Progenitor cell of endocrine pancreas (in vitro differentiated cells): ENCODE measurements around the gene SCAMP1. TPM values are rescaled to one million over a fixed set of nuclear protein-coding genes. Genes with fewer than 3 reads are reported as not detected.

Experiments
- DNase-seq: peaks from one replicate; pipeline ENCODE4 v3.0.0; 2021; ENCODE audit warnings: low spot score; ENCODE audit not compliant: unreplicated experiment
- H3K27ac Mint-ChIP-seq: 2 replicates; pipeline ENCODE4 v1.8.0; 2021; ENCODE audit warnings: mild to moderate bottlenecking, moderate library complexity, mixed read lengths
- H3K27me3 Mint-ChIP-seq: 2 replicates; pipeline ENCODE4 v1.8.0; 2021; ENCODE audit warnings: mixed read lengths
- H3K36me3 Mint-ChIP-seq: 2 replicates; pipeline ENCODE4 v1.8.0; 2022; ENCODE audit warnings: mixed read lengths; ENCODE audit not compliant: insufficient read depth
- H3K4me1 Mint-ChIP-seq: 2 replicates; pipeline ENCODE4 v1.8.0; 2021; ENCODE audit warnings: low read depth, mixed read lengths
- H3K4me3 Mint-ChIP-seq: 2 replicates; pipeline ENCODE4 v1.8.0; 2021; ENCODE audit warnings: low read depth, mild to moderate bottlenecking, moderate library complexity, mixed read lengths
- H3K9me3 Mint-ChIP-seq: 2 replicates; pipeline ENCODE4 v1.8.0; 2021; ENCODE audit warnings: low read depth, mixed read lengths
- CTCF ChIP-seq: fragments of 200-600 bp; sonication (generic); IDR thresholded peaks from one replicate; pipeline ENCODE4 v1.5.0; 2021; ENCODE audit warnings: antibody characterized with exemption, mild to moderate bottlenecking; ENCODE audit not compliant: unreplicated experiment
- total RNA-seq: library from RNA; stranded (reverse); gene quantifications from 2 replicates; pipeline ENCODE4 v1.2.1, GENCODE V29; 2021

SCAMP1 gene
- total RNA-seq, 1 donor from 2014 or later: 43.5 TPM

GRCh38 chr5:78509884-78510769 lies 149.7 kb downstream of the SCAMP1 start:
- Mint-ChIP-seq H3K36me3 (peaks cover 2% of the 10 kb centered on the region), H3K9me3 (no peaks in the 10 kb centered on the region), H3K4me3 (peak overlapping the region; percentile 66), H3K4me1 (peaks cover 43% of the 10 kb centered on the region), H3K27me3 (peaks cover 46% of the 10 kb centered on the region), H3K27ac (peak overlapping the region; percentile 19)
- peak; percentile 47 for TF ChIP-seq CTCF
- peak; percentile 39 for DNase-seq

GRCh38 chr5:78511121-78511906 lies 150.9 kb downstream of the SCAMP1 start:
- no peak for DNase-seq
- peaks cover 2% of the 10 kb centered on the region for H3K36me3 Mint-ChIP-seq
- peaks cover 53% of the 10 kb centered on the region for H3K27me3 Mint-ChIP-seq
- H3K27ac Mint-ChIP-seq: no peak overlapping the region
- peaks cover 37% of the 10 kb centered on the region for H3K4me1 Mint-ChIP-seq
- no peak overlapping the region for H3K4me3 Mint-ChIP-seq
- no peak for TF ChIP-seq CTCF
- H3K9me3 Mint-ChIP-seq: no peaks in the 10 kb centered on the region

- Mint-ChIP-seq H3K27me3 (peaks cover 60% of the 10 kb centered on the region), H3K27ac (no peak overlapping the region), H3K9me3 (no peaks in the 10 kb centered on the region), H3K4me3 (no peak overlapping the region), H3K4me1 (peaks cover 31% of the 10 kb centered on the region), H3K36me3 (peaks cover 5% of the 10 kb centered on the region)
- no peak for DNase-seq
- TF ChIP-seq CTCF: no peak
Measured at GRCh38 chr5:78512435-78512834, 152.0 kb downstream of the SCAMP1 start.

GRCh38 chr5:78513441-78513840 lies 153.0 kb downstream of the SCAMP1 start:
- H3K27me3 Mint-ChIP-seq: peaks cover 65% of the 10 kb centered on the region
- TF ChIP-seq CTCF: no peak
- H3K36me3 Mint-ChIP-seq: peaks cover 6% of the 10 kb centered on the region
- no peak overlapping the region for H3K4me3 Mint-ChIP-seq
- DNase-seq: no peak
- no peak overlapping the region for H3K27ac Mint-ChIP-seq
- peaks cover 25% of the 10 kb centered on the region for H3K4me1 Mint-ChIP-seq
- no peaks in the 10 kb centered on the region for H3K9me3 Mint-ChIP-seq
